22Rv1 (cell line): ENCODE data around the gene IL1RL2.

Experiments used
- H3K27ac ChIP-seq: fragments of 450-650 bp; 2 replicates; pipeline ENCODE4 v1.5.1; 2017
- ZFX ChIP-seq: fragments of 450-650 bp; IDR thresholded peaks from 2 replicates; pipeline ENCODE4 v1.6.1; 2017; ENCODE audit warnings: antibody characterized with exemption, borderline replicate concordance
- TF ChIP-seq, protein P1 (sequence below): fragments of 450-650 bp; IDR thresholded peaks from 2 replicates; pipeline ENCODE4 v1.5.1; 2017; ENCODE audit warnings: mild to moderate bottlenecking

Gene IL1RL2

DNA sequence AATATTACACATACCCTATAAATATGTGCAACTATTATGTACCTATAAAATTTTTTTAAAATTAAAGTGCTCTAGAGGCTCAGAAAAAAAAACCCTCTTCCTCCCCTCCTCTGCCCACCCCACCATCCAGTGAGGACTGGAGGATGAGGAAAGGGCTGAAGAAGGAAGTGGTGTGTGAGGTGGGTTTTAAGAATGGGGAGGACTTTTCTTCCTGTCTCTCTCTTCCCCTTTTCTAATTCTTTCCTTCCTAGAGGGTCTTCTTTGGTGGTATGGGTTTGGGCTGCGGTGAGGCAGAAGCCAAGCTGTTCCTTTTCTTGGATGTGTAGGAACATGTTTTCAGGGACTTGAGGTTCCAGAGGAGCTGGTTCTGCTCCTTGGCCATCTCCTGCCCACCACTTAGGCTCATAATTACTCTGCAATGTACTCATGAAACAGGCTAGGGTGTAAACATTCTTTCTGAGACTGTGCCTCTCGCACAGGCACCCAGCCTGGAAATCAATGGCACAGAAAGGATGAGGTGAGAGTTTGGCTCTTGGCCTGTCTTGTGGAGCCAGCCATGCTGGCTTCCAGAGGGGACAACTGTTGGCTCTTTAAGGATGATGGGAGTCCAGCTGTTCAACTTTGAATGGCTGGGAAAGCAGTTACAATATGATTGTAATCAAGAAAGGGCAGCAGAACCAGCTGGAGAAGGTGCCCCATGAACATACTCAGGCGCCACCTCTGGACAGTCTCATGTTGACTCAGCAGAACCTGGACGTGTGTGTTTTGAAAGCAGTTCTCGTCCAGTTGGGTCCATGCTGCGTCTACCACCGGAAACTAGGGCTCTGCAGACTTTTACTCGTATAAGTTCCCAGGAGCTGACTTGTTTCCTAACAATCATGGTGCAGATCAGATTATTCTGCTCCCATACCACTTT is 38.3 kb downstream of the IL1RL2 start:
- TF ChIP-seq ZFX: no peak
- TF ChIP-seq, protein P1, sequence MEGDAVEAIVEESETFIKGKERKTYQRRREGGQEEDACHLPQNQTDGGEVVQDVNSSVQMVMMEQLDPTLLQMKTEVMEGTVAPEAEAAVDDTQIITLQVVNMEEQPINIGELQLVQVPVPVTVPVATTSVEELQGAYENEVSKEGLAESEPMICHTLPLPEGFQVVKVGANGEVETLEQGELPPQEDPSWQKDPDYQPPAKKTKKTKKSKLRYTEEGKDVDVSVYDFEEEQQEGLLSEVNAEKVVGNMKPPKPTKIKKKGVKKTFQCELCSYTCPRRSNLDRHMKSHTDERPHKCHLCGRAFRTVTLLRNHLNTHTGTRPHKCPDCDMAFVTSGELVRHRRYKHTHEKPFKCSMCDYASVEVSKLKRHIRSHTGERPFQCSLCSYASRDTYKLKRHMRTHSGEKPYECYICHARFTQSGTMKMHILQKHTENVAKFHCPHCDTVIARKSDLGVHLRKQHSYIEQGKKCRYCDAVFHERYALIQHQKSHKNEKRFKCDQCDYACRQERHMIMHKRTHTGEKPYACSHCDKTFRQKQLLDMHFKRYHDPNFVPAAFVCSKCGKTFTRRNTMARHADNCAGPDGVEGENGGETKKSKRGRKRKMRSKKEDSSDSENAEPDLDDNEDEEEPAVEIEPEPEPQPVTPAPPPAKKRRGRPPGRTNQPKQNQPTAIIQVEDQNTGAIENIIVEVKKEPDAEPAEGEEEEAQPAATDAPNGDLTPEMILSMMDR: no peak
- H3K27ac ChIP-seq: no peak overlapping the region

DNA sequence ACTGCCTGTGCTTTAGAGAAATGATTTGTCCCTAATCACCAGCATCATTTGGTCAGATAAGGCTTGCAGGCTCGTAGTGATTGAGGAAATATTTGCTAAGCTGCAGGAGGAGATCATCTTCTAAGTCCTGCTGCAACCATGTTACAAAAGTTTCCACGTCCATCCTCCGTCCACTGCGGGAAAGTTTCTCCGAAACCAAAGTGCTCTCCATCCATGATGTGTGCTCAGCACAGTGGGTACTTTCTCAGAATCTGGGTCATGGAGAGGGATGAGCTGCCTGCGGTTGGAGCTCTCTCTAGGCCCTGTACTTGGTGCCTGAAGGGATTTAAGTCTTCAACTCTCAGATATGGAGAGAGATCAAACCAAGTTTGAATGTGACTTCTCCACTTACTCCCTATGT is 39.3 kb downstream of the IL1RL2 start:
- H3K27ac ChIP-seq: no peak overlapping the region
- TF ChIP-seq ZFX: no peak
- TF ChIP-seq, protein P1: no peak

- H3K27ac ChIP-seq: no peak overlapping the region
- TF ChIP-seq, protein P1: no peak
- no peak for TF ChIP-seq ZFX
These were observed 40.0 kb downstream of the IL1RL2 start for GRCh38 chr2:102226612-102227391.

DNA sequence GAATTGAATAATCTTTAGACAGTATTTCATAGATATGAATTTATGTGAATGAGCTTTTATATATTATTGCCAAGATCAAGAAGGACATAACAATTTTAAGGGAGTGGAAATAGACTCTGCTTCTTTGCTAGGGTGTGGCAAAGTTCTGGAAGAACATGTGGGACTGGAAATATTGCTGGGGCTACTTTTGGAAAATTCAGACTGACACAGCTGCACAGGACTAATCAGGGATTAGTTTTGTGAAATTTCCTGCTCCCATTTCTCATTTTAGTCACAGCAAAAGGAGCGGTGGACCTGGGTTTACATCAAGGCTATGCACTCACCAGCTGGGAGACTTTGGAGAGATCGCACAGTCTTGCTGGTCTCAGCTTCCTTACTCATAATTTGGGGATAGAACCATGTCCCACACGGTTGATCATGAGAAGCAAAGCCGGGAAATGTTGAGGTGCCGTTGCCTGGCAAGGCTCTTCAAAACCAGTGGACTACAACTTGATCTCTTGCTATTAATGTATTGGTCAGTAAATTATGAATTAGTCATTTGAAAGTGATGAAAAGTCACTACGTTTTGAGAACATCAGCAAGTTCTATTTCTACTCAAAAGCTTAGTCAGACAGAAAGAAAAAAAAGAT is 42.4 kb downstream of the IL1RL2 start:
- H3K27ac ChIP-seq: no peak overlapping the region
- TF ChIP-seq, protein P1: no peak
- no peak for TF ChIP-seq ZFX

GRCh38 chr2:102230410-102230909 is 43.6 kb downstream of the IL1RL2 start:
- H3K27ac ChIP-seq: no peak overlapping the region
- TF ChIP-seq, protein P1: no peak
- no peak for TF ChIP-seq ZFX

DNA sequence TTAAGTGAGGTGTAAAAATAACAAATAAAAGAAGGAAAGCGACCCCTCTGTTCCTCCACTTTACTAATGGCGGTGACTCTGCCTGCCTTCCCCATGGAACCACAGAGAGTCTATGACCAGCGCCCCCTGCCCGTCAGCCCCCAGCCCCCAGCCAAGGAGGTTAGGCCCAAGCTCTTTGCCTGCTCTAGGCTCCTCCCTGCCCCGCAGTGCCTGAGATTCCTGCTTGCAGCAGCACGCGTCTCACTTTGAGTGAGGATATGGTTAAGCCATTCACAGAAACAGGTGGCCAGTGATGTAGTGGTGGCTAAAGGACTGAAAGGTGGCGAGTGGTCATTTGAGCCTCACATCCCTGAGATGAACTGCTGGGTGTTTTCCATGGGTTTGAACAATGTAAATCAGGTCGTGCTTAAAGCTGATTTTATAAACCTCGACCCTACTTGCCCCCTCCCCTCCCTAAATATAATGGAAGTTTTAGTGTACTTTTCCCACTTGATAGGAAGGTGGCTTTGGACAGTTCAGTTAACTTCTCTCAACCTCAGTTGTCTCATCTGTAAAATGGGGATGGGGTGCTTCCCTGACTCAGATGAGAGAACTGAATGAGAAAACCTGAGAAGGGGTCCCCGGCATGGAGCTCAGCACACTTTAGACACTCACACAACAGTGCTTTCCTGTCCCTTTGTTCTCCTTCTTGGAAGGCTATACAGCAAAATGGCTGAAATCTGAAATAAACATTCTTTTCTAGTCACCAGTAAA is 46.5 kb downstream of the IL1RL2 start:
- TF ChIP-seq, protein P1: no peak
- no peak for TF ChIP-seq ZFX
- H3K27ac ChIP-seq: no peak overlapping the region
